Right lobe of liver (tissue), 6 donors: ENCODE data around the gene GBP1. TPM values are rescaled to one million over a fixed set of nuclear protein-coding genes. Genes with fewer than 3 reads are reported as not detected.
A peak's percentile ranks its signal among the peaks of the same experiment; 100 is the strongest.
"Not testable (repeated sequence)": the region's sequence is repeated elsewhere in the genome, so short reads cannot be mapped to it uniquely, and the experiment has no call there.

ENCODE experiments used
- ATAC-seq, 4 donors: fragments of 200-7000 bp; cut with Tn5 transposase; one replicate each; pipeline ENCODE4 v1.9.1; 2020; ENCODE audit warnings: mild to moderate bottlenecking in 4 of 4, moderate library complexity in 4 of 4
- DNase-seq, 3 donors: peaks; one replicate each; pipeline ENCODE4 v3.0.0-alpha.2; 2020
- H3K27ac ChIP-seq, 3 donors: fragments of 200-600 bp; one replicate each; pipeline ENCODE4 v1.8.0; 2022
- H3K27me3 ChIP-seq, 2 donors: fragments of 200-600 bp; one replicate each; pipeline ENCODE4 v1.8.0; 2022
- H3K36me3 ChIP-seq, 4 donors: fragments of 200-600 bp; sonication (generic) in 1 of 4; one replicate each; pipeline versions ENCODE4 v1.5.1 to v1.8.0; 2017 to 2022; ENCODE audit warnings: control low read depth in 1 of 4
- H3K4me1 ChIP-seq, 4 donors: fragments of 200-600 bp; sonication (generic) in 1 of 4; one replicate each; pipeline versions ENCODE4 v1.5.1 to v1.8.0; 2017 to 2022; ENCODE audit warnings: control low read depth in 1 of 4
- H3K4me3 ChIP-seq, 3 donors: fragments of 200-600 bp; one replicate each; pipeline ENCODE4 v1.8.0; 2022
- H3K9me3 ChIP-seq, 4 donors: fragments of 200-600 bp; sonication (generic) in 1 of 4; one replicate each; pipeline versions ENCODE4 v1.5.1 to v1.8.0; 2017 to 2022; ENCODE audit warnings: control low read depth in 1 of 4
- CTCF ChIP-seq, 4 donors: fragments of 200-600 bp in 3 of 4; fragments of 450-650 bp in 1 of 4; IDR thresholded peaks; one replicate each; pipeline versions ENCODE4 v1.5.1 to v1.8.0; 2016 to 2022; ENCODE audit warnings: antibody characterized with exemption in 4 of 4, mild to moderate bottlenecking in 2 of 4
- POLR2A ChIP-seq: fragments of 450-650 bp; IDR thresholded peaks from one replicate; pipeline ENCODE4 v1.6.1; 2017; ENCODE audit warnings: antibody characterized with exemption, mild to moderate bottlenecking
- WGBS: methylation state at CpG from one replicate; pipeline ENCODE4 v1.1.6; 2018; ENCODE audit warnings: low coverage, low lambda C conversion rate; ENCODE audit not compliant: insufficient coverage; ENCODE audit errors: missing lambda C conversion rate; 5-methylcytosine and 5-hydroxymethylcytosine counted together
- intact Hi-C, 2 donors: fragments of 100-400 bp; cut with DNase I; formaldehyde crosslinking; loops; one replicate each; pipeline versions ENCODE4 v1.11.2 to v1.14.1; 2022
- total RNA-seq, 6 experiments: library from RNA; depleted of rRNA in 2 of 6; stranded (reverse); fragments of >200 nt in 2 of 6; fragmentation: NEBNext Ultra II Directional in 3 of 6; extraction: Animal tissue kit (Norgen Biotek cat#: 25700) in 3 of 6; gene quantifications; one replicate each; pipeline versions ENCODE4 v1.1.0 to v1.2.4, GENCODE V29; 2016 to 2023
- donor health status: DM: no; HTN: yes; CAD: no.
- donor health status: DM: no; HTN: no; CAD: no.
- donor health status: DM: no; HTN: no; CAD: no.
- donor health status: DM: no; HTN: yes; CAD: no.
- donor health status: DM: no; HTN: yes; CAD: no.

GBP1 gene
- total RNA-seq, 6 experiments from 2014 or later: 9.7 to 153 (median 43.7) TPM

GRCh38 chr1:89025928-89026327, 39.1 kb downstream of the GBP1 start:
- no peak for TF ChIP-seq CTCF (IDR thresholded peaks at IDR 0.05)
- TF ChIP-seq POLR2A: no peak
- no peaks in the 10 kb centered on the region for H3K27me3 ChIP-seq
- intact Hi-C loops: no loop called here
- ATAC-seq (no peak), DNase-seq (no peak)
- H3K9me3 ChIP-seq: no peaks in the 10 kb centered on the region
- H3K27ac ChIP-seq: no peak overlapping the region
- H3K4me3 ChIP-seq: no peak overlapping the region
- H3K4me1 ChIP-seq: peaks cover 0 to 4% (median 0%) of the 10 kb centered on the region in 4 donors
- no peaks in the 10 kb centered on the region for H3K36me3 ChIP-seq
- 92% methylated on average over 3 of the region's 3 CpGs for WGBS

- Histone ChIP-seq H3K27ac (peak overlapping the region; percentile 89 to 90 (median 89)), H3K27me3 (no peaks in the 10 kb centered on the region), H3K9me3 (no peaks in the 10 kb centered on the region), H3K4me3 (peak overlapping the region in 2 of 3 donors; percentile 51 to 60), H3K36me3 (peaks cover 0 to 7% (median 0%) of the 10 kb centered on the region in 4 donors), H3K4me1 (peaks cover 0 to 4% (median 0%) of the 10 kb centered on the region in 4 donors)
- no peak for TF ChIP-seq CTCF (IDR thresholded peaks at IDR 0.05)
- no peak for TF ChIP-seq POLR2A
- no peak for DNase-seq
- peak in 1 of 4 donors; percentile 24 for ATAC-seq
- intact Hi-C loops: no loop called here
Observed at GRCh38 chr1:89023026-89023425, 42.0 kb downstream of the GBP1 start.

GRCh38 chr1:89022167-89022959, 42.6 kb downstream of the GBP1 start, which contains the start of gene GBP3:
Gene GBP3, minus strand, starts transcription at chr1:89022866. Its CDS starts 2,145 bp downstream, at chr1:89020721.
- intact Hi-C loops: no loop called here
- peaks cover 0 to 4% (median 0%) of the 10 kb centered on the region in 4 donors for H3K4me1 ChIP-seq
- TF ChIP-seq POLR2A: peak; percentile 31
- TF ChIP-seq CTCF (IDR thresholded peaks at IDR 0.05): no peak
- 0% methylated on average over 5 of the region's 5 CpGs for WGBS
- H3K27me3 ChIP-seq: no peaks in the 10 kb centered on the region
- H3K4me3 ChIP-seq: peak within 1 kb of the TSS; percentile 38 to 60 (median 51)
- ATAC-seq (peak; percentile 86 to 95 (median 90)), DNase-seq (no peak)
- peaks cover 0 to 7% (median 0%) of the 10 kb centered on the region in 4 donors for H3K36me3 ChIP-seq
- H3K27ac ChIP-seq: peak within 1 kb of the TSS; percentile 89 to 90 (median 89)
- H3K9me3 ChIP-seq: no peaks in the 10 kb centered on the region

GRCh38 chr1:89018318-89018717, 46.7 kb downstream of the GBP1 start:
- H3K4me1 ChIP-seq, DNase-seq, H3K4me3 ChIP-seq, H3K27ac ChIP-seq, H3K27me3 ChIP-seq, intact Hi-C loops, ATAC-seq, H3K9me3 ChIP-seq: not testable (repeated sequence)
- WGBS: 91% methylated on average over 3 of the region's 3 CpGs
- peaks cover 0 to 25% (median 7%) of the 10 kb centered on the region in 4 donors for H3K36me3 ChIP-seq

GRCh38 chr1:89008511-89008910, 56.5 kb downstream of the GBP1 start:
- WGBS: 88% methylated on average over 4 of the region's 4 CpGs
- TF ChIP-seq CTCF (IDR thresholded peaks at IDR 0.05) (no peak), POLR2A (no peak)
- peaks cover 0 to 19% (median 6%) of the 10 kb centered on the region in 4 donors for H3K36me3 ChIP-seq
- no peak overlapping the region for H3K4me3 ChIP-seq
- peaks cover 0 to 14% (median 6%) of the 10 kb centered on the region in 4 donors for H3K4me1 ChIP-seq
- no peaks in the 10 kb centered on the region for H3K9me3 ChIP-seq
- no peak for ATAC-seq
- no peak overlapping the region for H3K27ac ChIP-seq
- DNase-seq: no peak
- intact Hi-C loops: no loop called here
- H3K27me3 ChIP-seq: no peaks in the 10 kb centered on the region
